ENCODE data around the gene FAM193B. TPM values are rescaled to one million over a fixed set of nuclear protein-coding genes. Genes with fewer than 3 reads are reported as not detected.

FAM193B gene
- total and polyA plus RNA-seq, 4 donors = 49.0 to 139 (median 81.4) TPM

DNA sequence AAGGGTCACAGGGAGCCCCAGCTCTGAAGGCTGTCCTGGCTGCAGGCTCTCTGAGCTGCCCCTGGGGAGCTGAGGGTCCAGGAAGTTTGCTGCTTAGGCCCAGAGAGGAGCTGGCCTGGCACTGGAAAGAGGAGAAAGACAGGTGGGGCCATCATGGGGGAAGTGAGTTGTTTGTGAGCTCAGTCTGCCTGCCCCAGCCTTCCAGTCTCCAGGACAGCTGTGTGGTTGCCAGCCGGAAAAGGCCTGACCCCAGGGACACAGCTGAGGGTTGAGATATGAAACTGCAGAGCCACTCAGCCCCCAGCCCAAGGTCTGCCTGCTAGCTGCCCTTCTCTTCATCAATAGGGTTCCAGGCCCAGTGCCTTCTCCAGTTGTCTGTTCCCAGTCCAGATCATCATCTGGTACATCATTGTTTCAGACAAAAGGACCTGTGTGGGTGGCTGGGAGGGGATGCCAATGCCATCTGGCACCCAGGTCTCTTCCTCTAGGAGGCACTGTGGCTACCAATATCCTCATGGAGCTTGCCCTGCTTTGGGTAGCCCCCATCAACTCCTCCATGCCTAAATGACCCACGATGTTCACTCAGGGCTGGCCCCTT is 33.3 kb downstream of the FAM193B start:
- 84 to 93% methylated on average over 2 of the region's 2 CpGs for WGBS, 2 donors
- no peaks in the 10 kb centered on the region for H3K27me3 ChIP-seq (ENCODE audit: control insufficient read depth in 3 of 3, insufficient read depth in 3 of 3, low read length in 2 of 3)
- TF ChIP-seq, protein P1, sequence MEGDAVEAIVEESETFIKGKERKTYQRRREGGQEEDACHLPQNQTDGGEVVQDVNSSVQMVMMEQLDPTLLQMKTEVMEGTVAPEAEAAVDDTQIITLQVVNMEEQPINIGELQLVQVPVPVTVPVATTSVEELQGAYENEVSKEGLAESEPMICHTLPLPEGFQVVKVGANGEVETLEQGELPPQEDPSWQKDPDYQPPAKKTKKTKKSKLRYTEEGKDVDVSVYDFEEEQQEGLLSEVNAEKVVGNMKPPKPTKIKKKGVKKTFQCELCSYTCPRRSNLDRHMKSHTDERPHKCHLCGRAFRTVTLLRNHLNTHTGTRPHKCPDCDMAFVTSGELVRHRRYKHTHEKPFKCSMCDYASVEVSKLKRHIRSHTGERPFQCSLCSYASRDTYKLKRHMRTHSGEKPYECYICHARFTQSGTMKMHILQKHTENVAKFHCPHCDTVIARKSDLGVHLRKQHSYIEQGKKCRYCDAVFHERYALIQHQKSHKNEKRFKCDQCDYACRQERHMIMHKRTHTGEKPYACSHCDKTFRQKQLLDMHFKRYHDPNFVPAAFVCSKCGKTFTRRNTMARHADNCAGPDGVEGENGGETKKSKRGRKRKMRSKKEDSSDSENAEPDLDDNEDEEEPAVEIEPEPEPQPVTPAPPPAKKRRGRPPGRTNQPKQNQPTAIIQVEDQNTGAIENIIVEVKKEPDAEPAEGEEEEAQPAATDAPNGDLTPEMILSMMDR (IDR thresholded peaks at IDR 0.05; ENCODE audit: control extremely low read depth, extremely low read depth) = no peak
- no peak overlapping the region for H3K4me3 ChIP-seq
- peaks cover 6 to 41% (median 33%) of the 10 kb centered on the region in 4 donors for H3K36me3 ChIP-seq (ENCODE audit: control insufficient read depth in 4 of 4, insufficient read depth in 4 of 4, low read length in 4 of 4)
- H3K9me3 ChIP-seq (ENCODE audit: control insufficient read depth in 4 of 4, insufficient read depth in 3 of 4, low read length in 3 of 4) = no peaks in the 10 kb centered on the region
- no peak overlapping the region for H3K27ac ChIP-seq (ENCODE audit: low read depth in 1 of 2, low read length in 1 of 2)
- DNase-seq (no peak), ATAC-seq (ENCODE audit: insufficient read depth, low FRiP score) (no peak)
- H3K4me1 ChIP-seq (ENCODE audit: control insufficient read depth in 5 of 5, insufficient read depth in 5 of 5, low read length in 5 of 5) = peaks cover 0 to 7% (median 2%) of the 10 kb centered on the region in 5 donors
- no peak overlapping the region for H3K9ac ChIP-seq (ENCODE audit: insufficient read depth in 1 of 2, low read length in 2 of 2)

DNA sequence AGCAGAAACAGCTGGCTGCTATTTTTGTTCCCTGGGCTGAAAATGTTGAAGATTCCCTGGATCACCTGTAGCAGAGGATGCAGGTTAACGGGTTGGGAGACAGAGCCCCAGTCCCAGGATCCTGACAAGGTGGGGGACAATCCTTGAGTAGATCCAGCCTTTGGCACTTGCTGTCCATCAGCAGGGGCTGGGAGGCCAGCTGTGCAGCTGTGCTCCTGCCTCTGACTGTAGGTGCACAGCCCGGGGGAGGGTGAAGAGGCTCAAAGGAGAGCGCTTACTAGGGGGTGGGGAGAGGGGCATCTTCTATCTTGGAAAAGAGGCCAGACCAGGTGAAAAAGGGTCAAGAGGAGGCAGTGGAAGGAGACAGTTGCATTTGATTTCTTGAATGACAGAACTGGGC is 34.1 kb downstream of the FAM193B start:
- Histone ChIP-seq H3K27ac (ENCODE audit: low read depth in 1 of 2, low read length in 1 of 2) (no peak overlapping the region), H3K4me1 (ENCODE audit: control insufficient read depth in 5 of 5, insufficient read depth in 5 of 5, low read length in 5 of 5) (peaks cover 0 to 14% (median 8%) of the 10 kb centered on the region in 5 donors), H3K36me3 (ENCODE audit: control insufficient read depth in 4 of 4, insufficient read depth in 4 of 4, low read length in 4 of 4) (peaks cover 6 to 43% (median 36%) of the 10 kb centered on the region in 4 donors), H3K4me3 (no peak overlapping the region), H3K9me3 (ENCODE audit: control insufficient read depth in 4 of 4, insufficient read depth in 3 of 4, low read length in 3 of 4) (no peaks in the 10 kb centered on the region), H3K27me3 (ENCODE audit: control insufficient read depth in 3 of 3, insufficient read depth in 3 of 3, low read length in 2 of 3) (no peaks in the 10 kb centered on the region), H3K9ac (ENCODE audit: insufficient read depth in 1 of 2, low read length in 2 of 2) (no peak overlapping the region)
- DNase-seq (no peak), ATAC-seq (ENCODE audit: insufficient read depth, low FRiP score) (no peak)
- TF ChIP-seq, protein P1 (IDR thresholded peaks at IDR 0.05; ENCODE audit: control extremely low read depth, extremely low read depth) = no peak
- WGBS, 2 donors = 97 to 98% methylated on average over 3 of the region's 3 CpGs

DNA sequence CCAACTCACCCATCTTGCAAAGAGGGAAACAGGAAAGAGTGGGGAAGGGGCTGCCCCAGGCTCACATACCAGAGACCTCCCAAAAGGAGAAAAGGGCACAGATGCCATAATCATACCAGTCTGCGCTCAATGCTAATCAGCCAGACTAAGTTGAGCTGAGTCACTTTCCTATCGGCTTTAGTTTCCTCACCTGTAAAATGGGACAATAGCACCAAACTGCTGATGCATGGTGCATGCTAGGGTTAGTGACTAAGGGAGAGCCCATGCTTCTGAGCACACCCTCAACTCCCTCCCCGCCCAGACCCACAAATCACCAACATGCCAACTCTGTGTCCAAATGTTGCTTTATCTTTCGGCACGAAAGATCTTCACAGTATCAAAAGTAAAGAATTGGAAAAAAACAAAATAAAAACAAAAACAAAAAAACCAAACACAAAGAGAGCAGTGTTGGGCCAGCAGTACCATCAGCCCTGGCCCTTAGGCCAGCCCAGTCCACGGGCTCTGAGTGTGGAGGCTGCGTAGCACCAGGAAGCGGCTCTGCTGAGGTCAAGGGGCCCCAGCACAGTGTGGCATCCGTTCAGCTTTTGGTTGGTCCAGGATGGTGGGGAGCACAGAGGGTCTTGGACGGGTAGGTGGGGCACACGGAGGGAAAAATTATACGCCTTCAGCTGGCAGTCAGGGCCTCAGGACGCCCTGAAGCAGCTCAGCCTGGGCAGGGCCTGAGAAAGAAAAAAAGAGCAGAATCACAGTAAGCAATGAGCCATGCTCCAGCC is 34.7 kb downstream of the FAM193B start:
- Histone ChIP-seq H3K36me3 (ENCODE audit: control insufficient read depth in 4 of 4, insufficient read depth in 4 of 4, low read length in 4 of 4) (peaks cover 6 to 48% (median 36%) of the 10 kb centered on the region in 4 donors), H3K9me3 (ENCODE audit: control insufficient read depth in 4 of 4, insufficient read depth in 3 of 4, low read length in 3 of 4) (no peaks in the 10 kb centered on the region), H3K4me3 (no peak overlapping the region), H3K4me1 (ENCODE audit: control insufficient read depth in 5 of 5, insufficient read depth in 5 of 5, low read length in 5 of 5) (peaks cover 0 to 14% (median 8%) of the 10 kb centered on the region in 5 donors), H3K27ac (ENCODE audit: low read depth in 1 of 2, low read length in 1 of 2) (no peak overlapping the region), H3K27me3 (ENCODE audit: control insufficient read depth in 3 of 3, insufficient read depth in 3 of 3, low read length in 2 of 3) (no peaks in the 10 kb centered on the region), H3K9ac (ENCODE audit: insufficient read depth in 1 of 2, low read length in 2 of 2) (no peak overlapping the region)
- 83 to 95% methylated on average over 13 of the region's 13 CpGs for WGBS, 2 donors
- DNase-seq (no peak), ATAC-seq (ENCODE audit: insufficient read depth, low FRiP score) (no peak)
- TF ChIP-seq, protein P1 (IDR thresholded peaks at IDR 0.05; ENCODE audit: control extremely low read depth, extremely low read depth) = no peak

Measured in lung (tissue), 12 donors.